Measurements from ENCODE around the gene CUEDC1. TPM values are rescaled to one million over a fixed set of nuclear protein-coding genes. Genes with fewer than 3 reads are reported as not detected.

CUEDC1 gene
- total and polyA plus RNA-seq, 2 of the 13 experiments (the other 11 are each of a cell fraction or from before 2014, with no cell fraction given): 7.4 to 12.9 TPM

DNA sequence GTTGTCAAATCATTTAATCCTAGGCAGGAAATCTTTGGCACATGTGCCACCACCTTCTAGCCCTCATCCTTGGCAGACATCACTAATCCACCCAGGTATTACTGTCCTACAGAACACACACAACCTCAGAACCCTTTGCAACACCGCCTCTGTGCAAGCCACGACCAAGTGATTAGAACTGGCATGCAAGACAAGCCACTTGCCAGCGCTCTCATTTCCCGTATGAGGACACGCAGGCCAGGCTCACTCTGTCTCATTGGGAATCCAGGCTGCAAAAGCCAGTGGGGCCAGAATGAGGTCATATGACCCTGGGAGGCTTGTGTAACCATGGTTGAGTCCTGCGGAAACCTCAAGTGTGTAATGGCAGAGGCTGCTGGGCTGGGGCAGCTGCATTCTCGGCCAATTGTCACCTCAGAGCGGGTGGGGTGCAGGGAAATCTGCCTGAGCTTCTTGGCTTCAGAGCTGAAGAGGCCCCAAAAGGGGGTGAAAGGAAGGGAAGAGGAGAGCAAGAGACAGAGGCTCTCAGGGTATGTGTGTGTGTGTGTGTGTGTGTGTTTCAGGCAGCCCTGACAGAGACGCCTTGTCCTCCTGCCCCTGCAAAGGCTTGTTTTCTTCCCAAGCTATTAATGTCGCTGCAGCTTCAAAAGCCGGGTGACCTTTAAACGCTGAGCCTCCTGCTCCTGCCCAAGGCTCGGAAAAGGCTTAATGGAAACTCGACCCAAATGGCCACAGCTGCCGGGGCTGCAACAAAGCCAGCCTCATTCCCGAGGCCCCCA is 62.2 kb downstream of the CUEDC1 start (continued):
- peak in 1 of 2 experiments; percentile 30; a peak in 2 of 4 replicates for TF ChIP-seq NR2F1 (CRISPR knock-in tag; IDR thresholded peaks at IDR 0.05)
- TF ChIP-seq, protein P1, sequence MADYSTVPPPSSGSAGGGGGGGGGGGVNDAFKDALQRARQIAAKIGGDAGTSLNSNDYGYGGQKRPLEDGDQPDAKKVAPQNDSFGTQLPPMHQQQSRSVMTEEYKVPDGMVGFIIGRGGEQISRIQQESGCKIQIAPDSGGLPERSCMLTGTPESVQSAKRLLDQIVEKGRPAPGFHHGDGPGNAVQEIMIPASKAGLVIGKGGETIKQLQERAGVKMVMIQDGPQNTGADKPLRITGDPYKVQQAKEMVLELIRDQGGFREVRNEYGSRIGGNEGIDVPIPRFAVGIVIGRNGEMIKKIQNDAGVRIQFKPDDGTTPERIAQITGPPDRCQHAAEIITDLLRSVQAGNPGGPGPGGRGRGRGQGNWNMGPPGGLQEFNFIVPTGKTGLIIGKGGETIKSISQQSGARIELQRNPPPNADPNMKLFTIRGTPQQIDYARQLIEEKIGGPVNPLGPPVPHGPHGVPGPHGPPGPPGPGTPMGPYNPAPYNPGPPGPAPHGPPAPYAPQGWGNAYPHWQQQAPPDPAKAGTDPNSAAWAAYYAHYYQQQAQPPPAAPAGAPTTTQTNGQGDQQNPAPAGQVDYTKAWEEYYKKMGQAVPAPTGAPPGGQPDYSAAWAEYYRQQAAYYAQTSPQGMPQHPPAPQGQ (CRISPR knock-in tag; IDR thresholded peaks at IDR 0.05; ENCODE audit: borderline replicate concordance): no peak
- no peak for TF ChIP-seq WIZ (CRISPR knock-in tag; IDR thresholded peaks at IDR 0.05)
- TF ChIP-seq SRY (CRISPR knock-in tag; IDR thresholded peaks at IDR 0.05): 0 out of 2 replicates have a peak, but pooled peaks have one; percentile 2
- TF ChIP-seq, protein P2, sequence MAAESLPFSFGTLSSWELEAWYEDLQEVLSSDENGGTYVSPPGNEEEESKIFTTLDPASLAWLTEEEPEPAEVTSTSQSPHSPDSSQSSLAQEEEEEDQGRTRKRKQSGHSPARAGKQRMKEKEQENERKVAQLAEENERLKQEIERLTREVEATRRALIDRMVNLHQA (CRISPR knock-in tag; IDR thresholded peaks at IDR 0.05): no peak
- TF ChIP-seq NPAS2 (CRISPR knock-in tag; IDR thresholded peaks at IDR 0.05; ENCODE audit: borderline replicate concordance): no peak
- 0 out of 2 replicates have a peak, but pooled peaks have one; percentile 60 for TF ChIP-seq JUND (CRISPR knock-in tag; IDR thresholded peaks at IDR 0.05)
- no peak for TF ChIP-seq RFXAP (CRISPR knock-in tag; IDR thresholded peaks at IDR 0.05; ENCODE audit: borderline replicate concordance)
- no peak for TF ChIP-seq SMAD3 (CRISPR knock-in tag; IDR thresholded peaks at IDR 0.05)
- TF ChIP-seq TBX2 (CRISPR knock-in tag; IDR thresholded peaks at IDR 0.05; ENCODE audit: borderline replicate concordance): peak; percentile 54; the same call in 1 of the 2 replicates
- TF ChIP-seq ZNF670 (CRISPR knock-in tag; IDR thresholded peaks at IDR 0.05; ENCODE audit: borderline replicate concordance): peak; percentile 80; the same call in 1 of the 2 replicates
- TF ChIP-seq, protein P3, sequence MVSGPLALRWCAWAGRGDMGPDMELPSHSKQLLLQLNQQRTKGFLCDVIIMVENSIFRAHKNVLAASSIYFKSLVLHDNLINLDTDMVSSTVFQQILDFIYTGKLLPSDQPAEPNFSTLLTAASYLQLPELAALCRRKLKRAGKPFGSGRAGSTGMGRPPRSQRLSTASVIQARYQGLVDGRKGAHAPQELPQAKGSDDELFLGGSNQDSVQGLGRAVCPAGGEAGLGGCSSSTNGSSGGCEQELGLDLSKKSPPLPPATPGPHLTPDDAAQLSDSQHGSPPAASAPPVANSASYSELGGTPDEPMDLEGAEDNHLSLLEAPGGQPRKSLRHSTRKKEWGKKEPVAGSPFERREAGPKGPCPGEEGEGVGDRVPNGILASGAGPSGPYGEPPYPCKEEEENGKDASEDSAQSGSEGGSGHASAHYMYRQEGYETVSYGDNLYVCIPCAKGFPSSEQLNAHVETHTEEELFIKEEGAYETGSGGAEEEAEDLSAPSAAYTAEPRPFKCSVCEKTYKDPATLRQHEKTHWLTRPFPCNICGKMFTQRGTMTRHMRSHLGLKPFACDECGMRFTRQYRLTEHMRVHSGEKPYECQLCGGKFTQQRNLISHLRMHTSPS (CRISPR knock-in tag; IDR thresholded peaks at IDR 0.05; ENCODE audit: low read depth): peak; percentile 26
- TF ChIP-seq ZNF446 (CRISPR knock-in tag; IDR thresholded peaks at IDR 0.05): no peak
- no peak; the same call in 1 of the 2 replicates for TF ChIP-seq SOX5 (CRISPR knock-in tag; IDR thresholded peaks at IDR 0.05; ENCODE audit: borderline replicate concordance)
- TF ChIP-seq, protein P4, sequence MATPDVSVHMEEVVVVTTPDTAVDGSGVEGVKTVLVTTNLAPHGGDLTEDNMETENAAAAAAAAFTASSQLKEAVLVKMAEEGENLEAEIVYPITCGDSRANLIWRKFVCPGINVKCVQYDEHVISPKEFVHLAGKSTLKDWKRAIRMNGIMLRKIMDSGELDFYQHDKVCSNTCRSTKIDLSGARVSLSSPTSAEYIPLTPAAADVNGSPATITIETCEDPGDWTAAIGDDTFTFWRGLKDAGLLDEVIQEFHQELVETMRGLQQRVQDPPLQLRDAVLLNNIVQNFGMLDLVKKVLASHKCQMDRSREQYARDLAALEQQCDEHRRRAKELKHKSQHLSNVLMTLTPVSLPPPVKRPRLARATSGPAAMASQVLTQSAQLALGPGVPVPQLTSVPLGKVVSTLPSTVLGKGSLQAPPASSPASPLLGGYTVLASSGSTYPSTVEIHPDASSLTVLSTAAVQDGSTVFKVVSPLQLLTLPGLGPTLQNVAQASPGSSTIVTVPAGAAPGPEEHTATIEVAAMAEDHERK (CRISPR knock-in tag; IDR thresholded peaks at IDR 0.05; ENCODE audit: low read depth): no peak
- no peak for TF ChIP-seq SRSF4 (IDR thresholded peaks at IDR 0.05; ENCODE audit: low read depth, low read length, poor library complexity, severe bottlenecking)
- TF ChIP-seq, protein P5, sequence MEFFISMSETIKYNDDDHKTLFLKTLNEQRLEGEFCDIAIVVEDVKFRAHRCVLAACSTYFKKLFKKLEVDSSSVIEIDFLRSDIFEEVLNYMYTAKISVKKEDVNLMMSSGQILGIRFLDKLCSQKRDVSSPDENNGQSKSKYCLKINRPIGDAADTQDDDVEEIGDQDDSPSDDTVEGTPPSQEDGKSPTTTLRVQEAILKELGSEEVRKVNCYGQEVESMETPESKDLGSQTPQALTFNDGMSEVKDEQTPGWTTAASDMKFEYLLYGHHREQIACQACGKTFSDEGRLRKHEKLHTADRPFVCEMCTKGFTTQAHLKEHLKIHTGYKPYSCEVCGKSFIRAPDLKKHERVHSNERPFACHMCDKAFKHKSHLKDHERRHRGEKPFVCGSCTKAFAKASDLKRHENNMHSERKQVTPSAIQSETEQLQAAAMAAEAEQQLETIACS (CRISPR knock-in tag; IDR thresholded peaks at IDR 0.05): no peak
- peak; percentile 82 for TF ChIP-seq PHF21A (CRISPR knock-in tag; IDR thresholded peaks at IDR 0.05)
- TF ChIP-seq ZSCAN29 (CRISPR knock-in tag; conservative IDR thresholded peaks at IDR 0.05): no peak
- 0 out of 2 replicates have a peak, but pooled peaks have one; percentile 4 for TF ChIP-seq PPARG (CRISPR knock-in tag; conservative IDR thresholded peaks at IDR 0.05)
- TF ChIP-seq, protein P6, sequence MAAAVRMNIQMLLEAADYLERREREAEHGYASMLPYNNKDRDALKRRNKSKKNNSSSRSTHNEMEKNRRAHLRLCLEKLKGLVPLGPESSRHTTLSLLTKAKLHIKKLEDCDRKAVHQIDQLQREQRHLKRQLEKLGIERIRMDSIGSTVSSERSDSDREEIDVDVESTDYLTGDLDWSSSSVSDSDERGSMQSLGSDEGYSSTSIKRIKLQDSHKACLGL (CRISPR knock-in tag; IDR thresholded peaks at IDR 0.05): no peak; the same call in 1 of the 2 replicates
- no peak for TF ChIP-seq NCOA5 (CRISPR knock-in tag; IDR thresholded peaks at IDR 0.05)

All from HepG2 (cell line).